Neuron (in vitro differentiated cells): ENCODE data around the gene KRT85.
"Not testable (repeated sequence)": the region's sequence is repeated elsewhere in the genome, so short reads cannot be mapped to it uniquely, and the experiment has no call there.

Source experiments
- H2AFZ ChIP-seq: one replicate; pipeline ENCODE4 v1.6.1; 2013; ENCODE audit warnings: low read depth, mild to moderate bottlenecking, inconsistent platforms, low read length, moderate library complexity
- H3K27me3 ChIP-seq: one replicate; pipeline ENCODE4 v1.6.1; 2013; ENCODE audit warnings: low read length; ENCODE audit not compliant: insufficient read depth
- H3K36me3 ChIP-seq: one replicate; pipeline ENCODE4 v1.6.1; 2013; ENCODE audit warnings: low read length; ENCODE audit not compliant: insufficient read depth
- H3K4me1 ChIP-seq: one replicate; pipeline ENCODE4 v1.6.1; 2013; ENCODE audit warnings: low read length; ENCODE audit not compliant: insufficient read depth
- H3K4me3 ChIP-seq: 2 replicates; pipeline ENCODE4 v1.5.1; 2013; ENCODE audit warnings: mild to moderate bottlenecking, low read length, moderate library complexity
- H3K9me3 ChIP-seq: one replicate; pipeline ENCODE4 v1.6.1; 2013; ENCODE audit warnings: low read length

The KRT85 gene

DNA sequence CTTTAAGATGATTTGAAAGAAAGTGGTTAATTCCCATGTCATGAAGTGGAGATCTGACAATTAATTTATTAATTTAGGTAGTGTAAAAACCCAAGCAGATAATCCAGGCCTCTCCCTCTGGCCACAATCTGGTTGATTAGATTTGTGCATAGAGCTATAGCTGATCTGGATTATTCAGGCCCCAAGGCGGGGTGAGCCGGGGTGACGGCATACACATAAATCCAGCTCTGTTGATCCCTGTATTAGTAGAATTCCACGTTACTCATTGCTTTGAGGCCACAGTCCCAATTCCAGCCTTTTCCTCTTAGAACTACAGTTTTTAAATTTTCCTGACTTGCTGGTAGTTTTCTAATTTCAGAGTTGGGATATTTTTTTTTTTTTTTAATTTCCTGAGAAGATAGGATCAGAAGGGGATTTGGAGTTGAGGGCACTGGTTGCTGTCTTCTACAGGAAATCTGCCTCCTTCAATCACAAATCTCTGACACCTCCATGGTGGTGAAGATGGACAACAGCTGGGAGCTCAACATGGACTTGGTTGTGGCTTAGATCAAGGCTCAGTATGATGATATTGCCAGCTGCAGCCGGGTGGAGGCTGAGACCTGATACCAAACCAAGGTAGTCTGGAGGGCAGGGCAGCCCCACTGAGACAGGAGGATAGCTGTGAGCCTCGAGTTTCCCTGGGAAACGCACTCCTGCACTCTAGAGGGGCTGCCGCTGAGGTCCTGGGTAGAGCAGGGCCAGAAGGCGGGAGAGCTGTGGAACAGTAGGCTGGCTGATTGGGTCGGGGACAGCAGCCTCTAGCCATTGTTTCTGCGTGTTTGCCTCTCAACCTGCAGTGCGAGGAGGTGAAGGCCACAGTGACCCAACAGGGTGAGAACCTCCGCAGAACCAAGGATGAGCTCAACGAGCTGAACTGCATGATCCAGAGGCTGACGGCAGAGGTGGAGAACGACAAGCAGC, 19.4 kb downstream of the KRT85 start:
- H3K27me3 ChIP-seq, result peaks cover 3% of the 10 kb centered on the region
- no peak overlapping the region for H2AFZ ChIP-seq
- no peaks in the 10 kb centered on the region for H3K4me1 ChIP-seq
- no peaks in the 10 kb centered on the region for H3K36me3 ChIP-seq
- no peaks in the 10 kb centered on the region for H3K9me3 ChIP-seq
- no peak overlapping the region for H3K4me3 ChIP-seq

DNA sequence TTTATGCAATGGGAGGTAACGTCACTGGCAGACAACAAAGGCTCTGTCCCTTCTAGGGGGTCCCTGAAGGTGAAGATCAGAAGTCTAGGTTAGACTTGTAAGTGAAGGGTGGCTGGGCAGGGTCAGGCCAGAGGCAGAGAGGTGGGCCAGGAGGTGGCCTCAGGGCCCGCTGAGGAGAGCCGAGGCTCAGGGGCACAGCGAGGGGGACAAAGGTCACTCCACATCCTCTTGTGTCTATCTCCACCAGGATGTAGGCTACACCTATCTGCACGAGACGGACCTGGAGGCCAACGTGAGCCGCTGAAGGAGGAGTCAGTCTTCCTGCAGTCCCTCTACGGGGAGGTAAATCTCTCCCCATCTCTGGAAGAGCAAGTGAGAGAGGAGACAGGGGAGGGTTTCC, 20.3 kb downstream of the KRT85 start:
- no peak overlapping the region for H3K4me3 ChIP-seq
- no peak overlapping the region for H2AFZ ChIP-seq
- H3K27me3 ChIP-seq, result peaks cover 3% of the 10 kb centered on the region
- no peaks in the 10 kb centered on the region for H3K4me1 ChIP-seq
- no peaks in the 10 kb centered on the region for H3K36me3 ChIP-seq
- no peaks in the 10 kb centered on the region for H3K9me3 ChIP-seq

DNA sequence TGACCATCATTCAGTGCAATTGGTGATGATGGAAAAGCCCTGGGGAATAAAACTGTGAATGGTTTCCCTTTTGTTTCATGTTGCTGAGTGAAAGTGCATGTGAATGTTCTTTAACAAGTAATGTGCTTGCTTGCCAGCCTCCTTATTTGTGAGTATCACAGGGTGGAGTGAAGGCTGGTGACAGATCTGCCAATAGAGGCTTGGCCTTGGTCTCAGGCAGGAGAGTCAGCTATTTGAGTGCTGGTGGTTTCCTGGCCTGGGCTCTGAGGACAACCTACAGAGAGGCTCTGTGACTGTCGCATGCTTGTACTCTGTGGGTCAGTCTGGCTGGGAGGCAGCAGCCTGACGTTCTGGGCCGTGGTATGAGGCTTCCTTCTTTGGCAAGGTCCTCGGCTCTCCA, 20.7 kb downstream of the KRT85 start:
- Histone ChIP-seq H3K27me3 (peaks cover 3% of the 10 kb centered on the region), H3K9me3 (no peaks in the 10 kb centered on the region), H3K4me3 (no peak overlapping the region), H3K4me1 (no peaks in the 10 kb centered on the region), H2AFZ (no peak overlapping the region), H3K36me3 (no peaks in the 10 kb centered on the region)

DNA sequence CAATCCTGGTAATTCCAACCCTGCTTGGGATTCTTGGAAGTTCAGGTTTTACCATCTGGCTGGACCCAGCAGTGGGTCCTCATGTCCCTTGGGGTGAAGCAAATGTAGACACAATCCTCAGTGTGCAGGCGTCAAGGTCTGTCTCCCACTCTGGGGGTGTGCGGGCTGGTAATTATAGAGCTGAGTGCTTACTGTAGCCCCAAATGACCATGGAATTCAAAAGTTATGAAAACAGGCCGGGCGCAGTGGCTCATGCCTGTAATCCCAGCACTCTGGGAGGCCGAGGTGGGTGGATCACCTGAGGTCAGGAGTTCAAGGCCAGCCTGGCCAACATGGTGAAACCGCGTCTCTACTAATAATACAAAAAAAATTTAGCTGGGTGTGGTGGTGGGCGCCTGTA, 22.2 kb downstream of the KRT85 start:
- not testable (repeated sequence) for H3K36me3 ChIP-seq, H3K4me3 ChIP-seq, H2AFZ ChIP-seq, H3K4me1 ChIP-seq, H3K9me3 ChIP-seq, H3K27me3 ChIP-seq

DNA sequence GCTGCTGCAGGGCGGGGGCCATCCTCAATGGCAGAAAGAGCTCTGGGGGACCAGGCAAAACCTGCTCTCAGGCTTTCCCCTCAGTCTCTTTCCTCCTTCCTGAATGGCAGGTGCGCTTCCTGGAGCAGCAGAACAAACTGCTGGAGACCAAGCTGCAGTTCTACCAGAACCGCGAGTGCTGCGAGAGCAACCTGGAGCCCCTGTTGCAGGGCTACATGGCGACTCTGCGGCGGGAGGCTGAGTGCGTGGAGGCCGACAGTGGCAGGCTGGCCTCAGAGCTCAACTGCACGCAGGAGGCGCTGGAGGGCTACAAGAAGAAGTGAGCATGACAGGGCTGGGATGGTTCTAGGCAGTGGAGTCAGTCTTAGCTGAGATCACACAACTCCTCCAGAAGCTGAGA, 23.2 kb downstream of the KRT85 start:
- Histone ChIP-seq H3K9me3 (no peaks in the 10 kb centered on the region), H3K4me1 (no peaks in the 10 kb centered on the region), H3K36me3 (no peaks in the 10 kb centered on the region), H3K27me3 (peaks cover 3% of the 10 kb centered on the region), H3K4me3 (no peak overlapping the region), H2AFZ (no peak overlapping the region)

DNA sequence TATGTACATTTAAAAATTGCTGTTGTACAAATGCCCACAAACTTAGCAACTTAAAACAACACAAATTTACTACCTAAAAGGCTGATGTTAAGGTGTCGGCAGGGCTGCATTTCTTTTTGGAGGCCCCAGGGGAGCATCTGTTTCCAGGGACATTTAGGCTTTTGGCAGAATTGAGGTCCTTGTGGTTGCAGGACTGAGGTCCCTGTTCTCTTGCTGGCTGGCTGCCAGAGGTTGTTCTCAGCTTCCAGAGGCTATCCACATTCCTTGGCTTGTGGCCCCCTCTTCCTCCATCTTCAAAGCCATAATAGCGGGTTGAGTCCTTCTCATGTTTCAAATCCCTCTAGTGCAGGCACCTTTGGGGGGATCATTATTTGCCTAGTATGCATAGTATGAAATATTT, 23.7 kb downstream of the KRT85 start:
- H2AFZ ChIP-seq, result no peak overlapping the region
- H3K36me3 ChIP-seq, result no peaks in the 10 kb centered on the region
- H3K4me1 ChIP-seq, result no peaks in the 10 kb centered on the region
- no peaks in the 10 kb centered on the region for H3K9me3 ChIP-seq
- no peak overlapping the region for H3K4me3 ChIP-seq
- H3K27me3 ChIP-seq, result peaks cover 6% of the 10 kb centered on the region

DNA sequence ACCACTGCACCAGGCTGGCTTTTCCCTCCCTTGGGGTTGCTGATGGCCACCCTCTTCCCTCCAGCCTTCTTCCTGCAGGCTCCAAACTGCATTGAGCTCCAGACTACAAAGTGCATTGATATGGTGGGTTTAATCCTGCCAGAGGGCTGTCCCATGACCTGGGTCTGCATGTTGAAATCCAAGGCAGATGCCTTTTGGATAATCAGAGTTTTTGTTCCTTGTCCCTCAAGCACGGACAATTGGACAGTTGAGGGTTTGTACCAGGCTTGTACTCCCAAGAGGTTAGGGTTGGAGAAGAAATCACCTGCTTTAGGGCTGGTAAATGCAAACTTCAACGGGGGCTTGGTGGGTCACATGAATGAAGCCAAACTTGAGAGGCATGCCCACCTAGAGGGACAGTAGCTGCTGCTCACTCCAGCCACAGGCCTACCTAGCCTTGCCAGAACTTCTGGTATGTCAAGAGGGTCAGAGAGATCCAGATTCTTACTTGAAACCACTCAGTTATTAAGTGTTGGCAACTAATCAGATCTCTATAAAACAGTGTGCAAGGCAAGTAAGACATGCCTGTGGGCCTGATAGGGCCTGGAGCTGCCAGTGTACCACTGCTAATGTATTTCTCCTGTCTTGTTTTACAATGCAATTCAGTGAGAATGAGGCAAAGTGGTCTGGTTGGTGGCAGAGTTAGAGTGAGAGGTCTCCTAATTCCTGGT, 24.3 kb downstream of the KRT85 start:
- no peak overlapping the region for H2AFZ ChIP-seq
- no peaks in the 10 kb centered on the region for H3K9me3 ChIP-seq
- no peak overlapping the region for H3K4me3 ChIP-seq
- no peaks in the 10 kb centered on the region for H3K4me1 ChIP-seq
- peaks cover 3% of the 10 kb centered on the region for H3K27me3 ChIP-seq
- no peaks in the 10 kb centered on the region for H3K36me3 ChIP-seq

DNA sequence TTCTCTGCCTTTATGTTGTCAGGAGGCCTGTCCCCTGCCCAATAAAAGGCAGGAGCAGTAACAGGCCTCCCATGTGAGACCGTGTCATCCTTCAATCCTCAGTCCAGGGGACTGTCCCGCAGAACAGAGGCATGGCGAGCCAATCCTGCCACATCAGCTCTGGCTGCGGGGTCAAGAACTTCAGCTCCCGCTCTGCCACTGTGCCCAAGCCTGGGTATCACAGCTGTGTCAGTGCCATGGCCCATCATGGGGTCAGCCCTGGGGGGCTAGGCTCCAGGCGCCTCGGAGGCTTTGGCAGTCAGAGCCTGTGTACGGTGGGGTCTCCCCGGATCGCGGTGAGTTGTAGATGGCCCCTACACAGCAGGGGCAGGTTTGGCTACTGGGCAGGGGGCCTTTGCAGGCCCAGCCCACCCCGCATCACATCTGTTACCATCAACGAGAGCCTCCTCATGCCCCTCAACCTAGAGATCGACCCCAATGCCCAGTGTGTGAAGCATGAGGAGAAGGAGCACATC, 26.2 kb downstream of the KRT85 start:
- Histone ChIP-seq H3K4me1 (no peaks in the 10 kb centered on the region), H3K9me3 (no peaks in the 10 kb centered on the region), H3K27me3 (peaks cover 2% of the 10 kb centered on the region), H3K36me3 (no peaks in the 10 kb centered on the region), H3K4me3 (no peak overlapping the region), H2AFZ (no peak overlapping the region)

DNA sequence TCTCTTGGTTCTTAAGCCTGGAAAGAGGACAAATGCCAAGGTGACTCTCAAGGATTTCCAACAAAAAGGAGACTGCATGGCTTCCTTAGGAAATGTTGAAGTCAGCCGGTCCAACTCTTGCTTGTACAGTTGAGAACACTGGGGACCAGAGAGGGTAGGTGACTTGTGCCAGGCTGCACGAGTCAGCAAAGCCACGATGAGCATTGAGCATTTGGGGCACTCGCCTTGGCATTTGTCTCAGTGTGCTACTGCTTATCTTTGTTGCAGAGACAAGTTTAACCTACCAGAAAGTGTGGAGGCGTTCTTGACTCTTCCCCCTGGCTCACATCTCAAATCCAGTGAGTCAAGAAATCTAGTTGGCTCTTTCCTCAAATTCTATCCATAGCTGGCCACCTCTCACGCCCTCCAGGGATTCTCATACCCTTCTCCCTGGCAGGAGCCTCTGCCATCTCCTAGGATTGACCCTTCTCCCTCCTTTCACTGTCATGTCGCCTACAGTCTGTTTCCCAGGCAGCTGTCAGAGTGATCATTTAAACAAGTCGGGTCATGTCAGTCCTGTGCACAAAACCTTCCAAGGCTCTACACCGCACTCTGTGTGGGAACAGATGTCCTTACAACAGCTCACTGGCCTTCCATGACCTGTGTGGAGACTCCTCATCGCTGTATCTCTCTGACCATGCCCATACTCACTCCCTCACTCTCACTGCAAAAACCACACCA, 28.9 kb downstream of the KRT85 start:
- Histone ChIP-seq H3K9me3 (no peaks in the 10 kb centered on the region), H3K36me3 (no peaks in the 10 kb centered on the region), H3K27me3 (peaks cover 2% of the 10 kb centered on the region), H3K4me1 (no peaks in the 10 kb centered on the region), H2AFZ (no peak overlapping the region), H3K4me3 (no peak overlapping the region)

DNA sequence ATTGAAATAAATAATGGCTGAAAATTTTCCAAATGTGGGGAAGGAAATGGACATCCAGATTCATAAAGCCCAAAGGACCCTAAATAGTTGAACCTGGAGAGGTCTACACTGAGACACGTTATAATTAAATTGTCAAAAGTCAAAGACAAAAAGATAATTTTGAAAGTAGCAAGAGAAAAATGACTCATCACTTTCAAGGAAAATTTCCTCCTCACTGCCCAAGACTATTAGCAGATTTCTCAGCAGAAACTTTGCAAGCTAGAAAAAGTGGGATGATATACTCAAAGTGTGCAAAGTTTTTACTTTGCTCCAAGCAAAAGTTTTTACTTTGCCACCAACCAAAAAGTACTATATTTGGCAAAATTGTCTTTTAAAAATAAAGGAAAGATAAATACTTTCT, 30.2 kb downstream of the KRT85 start:
- no peak overlapping the region for H3K4me3 ChIP-seq
- no peak overlapping the region for H2AFZ ChIP-seq
- peaks cover 2% of the 10 kb centered on the region for H3K27me3 ChIP-seq
- no peaks in the 10 kb centered on the region for H3K4me1 ChIP-seq
- no peaks in the 10 kb centered on the region for H3K36me3 ChIP-seq
- no peaks in the 10 kb centered on the region for H3K9me3 ChIP-seq

DNA sequence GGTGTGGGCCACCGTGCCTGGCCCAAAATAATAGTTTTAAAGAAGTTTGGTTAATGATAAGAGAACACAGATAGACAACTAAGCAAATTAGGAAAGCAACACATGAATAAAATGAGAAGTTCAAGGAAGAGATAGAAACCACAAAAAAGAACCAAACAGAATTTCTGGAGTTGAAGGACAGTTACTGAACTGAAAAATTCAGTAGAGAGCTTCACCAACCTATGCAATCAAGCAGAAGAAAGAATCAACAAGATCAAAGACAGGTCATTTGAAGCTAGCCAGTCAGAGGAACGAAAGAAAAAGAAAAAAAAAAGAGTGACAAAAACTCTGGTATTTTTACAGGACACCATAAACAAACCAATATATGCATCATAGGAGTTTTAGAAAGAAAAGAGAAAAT, 30.6 kb downstream of the KRT85 start:
- H3K4me1 ChIP-seq, result no peaks in the 10 kb centered on the region
- no peak overlapping the region for H3K4me3 ChIP-seq
- no peaks in the 10 kb centered on the region for H3K9me3 ChIP-seq
- no peaks in the 10 kb centered on the region for H3K36me3 ChIP-seq
- H2AFZ ChIP-seq, result no peak overlapping the region
- H3K27me3 ChIP-seq, result peaks cover 2% of the 10 kb centered on the region

DNA sequence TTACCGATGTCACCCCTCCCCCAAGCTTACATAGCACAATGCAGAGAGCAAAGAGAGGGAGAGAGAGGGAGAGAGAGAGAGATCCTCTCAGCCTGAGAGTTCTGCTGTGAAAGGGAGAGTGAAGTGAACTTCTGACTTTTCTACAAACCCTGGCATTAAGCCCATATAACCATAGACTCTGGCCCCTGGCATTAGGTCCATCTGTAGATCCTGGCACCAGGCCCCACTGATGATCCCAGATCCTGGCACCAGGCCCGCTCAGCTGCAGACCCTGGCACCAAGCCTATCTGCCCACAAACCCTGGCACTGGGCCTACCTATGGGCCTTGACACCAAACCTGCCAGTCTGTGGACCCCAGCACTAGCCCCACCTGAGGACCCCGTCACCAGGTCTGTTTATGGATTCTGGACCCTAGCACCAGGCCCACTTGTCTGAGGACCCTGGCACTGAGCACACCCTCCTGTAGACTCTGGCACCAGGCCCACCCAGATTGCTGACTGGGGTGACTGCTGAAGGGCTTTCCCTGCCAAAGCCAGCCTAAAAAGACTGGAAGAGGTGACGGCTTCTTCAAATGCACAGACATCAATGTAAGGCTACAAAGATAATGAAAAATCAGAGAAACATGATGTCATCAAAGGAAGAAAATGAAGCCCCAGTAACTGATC, 31.6 kb downstream of the KRT85 start:
- H3K4me3 ChIP-seq, result no peak overlapping the region
- no peak overlapping the region for H2AFZ ChIP-seq
- H3K36me3 ChIP-seq, result no peaks in the 10 kb centered on the region
- H3K4me1 ChIP-seq, result no peaks in the 10 kb centered on the region
- H3K9me3 ChIP-seq, result no peaks in the 10 kb centered on the region
- peaks cover 5% of the 10 kb centered on the region for H3K27me3 ChIP-seq
